ENCODE results near the gene FOXL1.

DNA sequence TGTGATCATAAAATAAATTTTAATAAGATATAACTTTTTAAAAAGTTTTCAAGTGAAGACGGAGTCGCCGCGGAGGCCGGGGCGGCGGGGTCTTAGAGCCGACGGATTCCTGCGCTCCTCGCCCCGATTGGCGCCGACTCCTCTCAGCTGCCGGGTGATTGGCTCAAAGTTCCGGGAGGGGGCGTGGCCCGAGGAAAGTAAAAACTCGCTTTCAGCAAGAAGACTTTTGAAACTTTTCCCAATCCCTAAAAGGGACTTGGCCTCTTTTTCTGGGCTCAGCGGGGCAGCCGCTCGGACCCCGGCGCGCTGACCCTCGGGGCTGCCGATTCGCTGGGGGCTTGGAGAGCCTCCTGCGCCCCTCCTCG is 11.8 kb upstream of the FOXL1 start, which contains the start of gene FOXC2:
- TF ChIP-seq, protein P1, sequence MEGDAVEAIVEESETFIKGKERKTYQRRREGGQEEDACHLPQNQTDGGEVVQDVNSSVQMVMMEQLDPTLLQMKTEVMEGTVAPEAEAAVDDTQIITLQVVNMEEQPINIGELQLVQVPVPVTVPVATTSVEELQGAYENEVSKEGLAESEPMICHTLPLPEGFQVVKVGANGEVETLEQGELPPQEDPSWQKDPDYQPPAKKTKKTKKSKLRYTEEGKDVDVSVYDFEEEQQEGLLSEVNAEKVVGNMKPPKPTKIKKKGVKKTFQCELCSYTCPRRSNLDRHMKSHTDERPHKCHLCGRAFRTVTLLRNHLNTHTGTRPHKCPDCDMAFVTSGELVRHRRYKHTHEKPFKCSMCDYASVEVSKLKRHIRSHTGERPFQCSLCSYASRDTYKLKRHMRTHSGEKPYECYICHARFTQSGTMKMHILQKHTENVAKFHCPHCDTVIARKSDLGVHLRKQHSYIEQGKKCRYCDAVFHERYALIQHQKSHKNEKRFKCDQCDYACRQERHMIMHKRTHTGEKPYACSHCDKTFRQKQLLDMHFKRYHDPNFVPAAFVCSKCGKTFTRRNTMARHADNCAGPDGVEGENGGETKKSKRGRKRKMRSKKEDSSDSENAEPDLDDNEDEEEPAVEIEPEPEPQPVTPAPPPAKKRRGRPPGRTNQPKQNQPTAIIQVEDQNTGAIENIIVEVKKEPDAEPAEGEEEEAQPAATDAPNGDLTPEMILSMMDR (IDR thresholded peaks at IDR 0.05): no peak
- no peak for TF ChIP-seq ZFX (IDR thresholded peaks at IDR 0.05; ENCODE audit: borderline replicate concordance)
